DOHH2 (cell line): ENCODE data around the gene AMPD3.

Source experiments
- H3F3A ChIP-seq: fragments of 200-600 bp; sonication (generic), shearing (Covaris generic); 2 replicates; pipeline ENCODE4 v1.6.0; 2016; ENCODE audit warnings: antibody characterized with exemption, mild to moderate bottlenecking; ENCODE audit not compliant: control insufficient read depth, insufficient read depth
- H3K27ac ChIP-seq: fragments of 200-600 bp; sonication (generic); 2 replicates; pipeline ENCODE4 v1.5.1; 2014; ENCODE audit warnings: low read depth, mild to moderate bottlenecking, low read length, moderate library complexity
- H3K27me3 ChIP-seq: fragments of 200-600 bp; sonication (generic); 2 replicates; pipeline ENCODE4 v1.6.1; 2014; ENCODE audit warnings: mild to moderate bottlenecking, low read length, mixed read lengths; ENCODE audit not compliant: control insufficient read depth
- H3K36me3 ChIP-seq: fragments of 200-600 bp; sonication (generic); 2 replicates; pipeline ENCODE4 v1.6.1; 2014; ENCODE audit warnings: mild to moderate bottlenecking, low read length, moderate library complexity, mixed read lengths; ENCODE audit not compliant: control insufficient read depth
- H3K4me1 ChIP-seq: fragments of 200-600 bp; sonication (generic); 2 replicates; pipeline ENCODE4 v1.6.1; 2014; ENCODE audit warnings: mild to moderate bottlenecking, low read length, mixed read lengths; ENCODE audit not compliant: control insufficient read depth
- H3K4me2 ChIP-seq: fragments of 200-600 bp; sonication (generic); 2 replicates; pipeline ENCODE4 v1.6.0; 2014; ENCODE audit warnings: mild to moderate bottlenecking, low read length, moderate library complexity
- H3K4me3 ChIP-seq: fragments of 200-600 bp; sonication (generic); 2 replicates; pipeline ENCODE4 v1.5.1; 2014; ENCODE audit warnings: mild to moderate bottlenecking, low read length, mixed read lengths
- H3K79me2 ChIP-seq: fragments of 200-600 bp; sonication (generic); 2 replicates; pipeline ENCODE4 v1.6.1; 2014; ENCODE audit warnings: mild to moderate bottlenecking, low read length, mixed read lengths; ENCODE audit not compliant: control insufficient read depth
- H3K9me2 ChIP-seq: fragments of 200-600 bp; sonication (generic); replicated peaks from 2 replicates; pipeline ENCODE4 v1.6.1; 2014; ENCODE audit warnings: mild to moderate bottlenecking, low read length, mixed read lengths; ENCODE audit not compliant: control insufficient read depth
- H3K9me3 ChIP-seq: fragments of 200-600 bp; sonication (generic); 2 replicates; pipeline ENCODE4 v1.6.1; 2014; ENCODE audit warnings: antibody characterized with exemption, low read length, mixed read lengths; ENCODE audit not compliant: control insufficient read depth, insufficient read depth
- H4K20me1 ChIP-seq: fragments of 200-600 bp; sonication (generic); 2 replicates; pipeline ENCODE4 v1.6.0; 2014; ENCODE audit warnings: low read depth, mild to moderate bottlenecking, antibody characterized with exemption, low read length, moderate library complexity; ENCODE audit not compliant: control insufficient read depth, insufficient read depth
- EZH2phosphoT487 ChIP-seq: fragments of 200-600 bp; sonication (generic); IDR thresholded peaks from 2 replicates; pipeline ENCODE4 v1.6.1; 2017; ENCODE audit warnings: borderline replicate concordance, mild to moderate bottlenecking, antibody characterized with exemption, low read length, moderate library complexity, mixed read lengths
- TF ChIP-seq, protein P1 (sequence below): fragments of 200-600 bp; sonication (generic); IDR thresholded peaks from one replicate; pipeline ENCODE4 v1.5.1; 2014; ENCODE audit warnings: antibody characterized with exemption, mild to moderate bottlenecking, low read depth, low read length; ENCODE audit not compliant: poor library complexity, severe bottlenecking

Gene AMPD3

DNA sequence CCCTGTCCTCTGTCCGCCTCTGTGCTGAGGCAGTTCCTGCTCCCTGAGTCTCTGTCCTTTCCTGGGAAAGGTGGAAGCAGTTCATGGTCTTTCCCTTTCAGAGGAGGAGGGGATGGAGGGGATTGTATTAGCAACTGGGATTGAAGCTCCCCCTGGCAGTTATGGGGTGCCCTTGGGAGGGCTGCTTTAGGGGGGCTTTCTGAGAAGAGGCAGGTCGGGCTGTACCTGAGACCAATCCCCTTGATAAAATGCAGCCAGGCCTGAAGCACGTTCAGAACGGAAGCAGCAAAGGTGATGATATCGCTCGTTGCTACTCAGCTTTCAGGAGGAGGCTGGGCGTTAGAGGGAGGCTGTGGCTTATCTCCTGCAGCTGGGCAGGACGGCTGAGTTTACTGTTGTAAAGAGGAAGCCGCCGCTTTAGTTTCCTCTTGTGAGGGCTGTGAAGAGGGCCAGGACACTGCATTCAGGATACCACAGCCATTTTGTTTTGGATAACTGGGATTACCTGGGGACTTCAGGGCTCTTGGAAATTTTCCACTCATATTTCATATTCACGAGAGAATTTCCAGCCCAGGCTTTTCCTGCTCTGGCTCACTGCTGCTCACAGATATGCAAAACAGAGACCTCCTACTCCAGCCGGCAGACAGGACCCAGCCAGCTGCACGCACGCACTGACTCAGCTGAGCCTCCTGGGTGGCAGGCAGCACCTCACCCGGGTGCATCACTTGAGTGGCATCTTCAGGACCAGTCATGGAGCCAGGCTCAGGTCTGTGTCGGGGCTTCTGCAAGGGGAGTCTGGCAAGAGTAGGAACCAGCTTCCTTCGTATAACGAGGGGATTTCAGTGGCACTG lies 798 bp downstream of the AMPD3 start:
- Histone ChIP-seq H3K4me2 (peak overlapping the region; percentile 90), H3K9me3 (no peaks in the 10 kb centered on the region), H3K4me1 (peaks cover 85% of the 10 kb centered on the region), H3K79me2 (peaks cover 24% of the 10 kb centered on the region), H3K27me3 (0 out of 2 replicates have a peak, but pooled peaks cover 8% of the 10 kb centered on the region), H3K4me3 (peak overlapping the region; percentile 77), H3F3A (peaks cover 23% of the 10 kb centered on the region), H3K27ac (peak overlapping the region; percentile 90), H3K9me2 (no peaks in the 10 kb centered on the region), H3K36me3 (peaks cover 4% of the 10 kb centered on the region), H4K20me1 (no peaks in the 10 kb centered on the region)
- no peak for TF ChIP-seq EZH2phosphoT487
- TF ChIP-seq, protein P1, sequence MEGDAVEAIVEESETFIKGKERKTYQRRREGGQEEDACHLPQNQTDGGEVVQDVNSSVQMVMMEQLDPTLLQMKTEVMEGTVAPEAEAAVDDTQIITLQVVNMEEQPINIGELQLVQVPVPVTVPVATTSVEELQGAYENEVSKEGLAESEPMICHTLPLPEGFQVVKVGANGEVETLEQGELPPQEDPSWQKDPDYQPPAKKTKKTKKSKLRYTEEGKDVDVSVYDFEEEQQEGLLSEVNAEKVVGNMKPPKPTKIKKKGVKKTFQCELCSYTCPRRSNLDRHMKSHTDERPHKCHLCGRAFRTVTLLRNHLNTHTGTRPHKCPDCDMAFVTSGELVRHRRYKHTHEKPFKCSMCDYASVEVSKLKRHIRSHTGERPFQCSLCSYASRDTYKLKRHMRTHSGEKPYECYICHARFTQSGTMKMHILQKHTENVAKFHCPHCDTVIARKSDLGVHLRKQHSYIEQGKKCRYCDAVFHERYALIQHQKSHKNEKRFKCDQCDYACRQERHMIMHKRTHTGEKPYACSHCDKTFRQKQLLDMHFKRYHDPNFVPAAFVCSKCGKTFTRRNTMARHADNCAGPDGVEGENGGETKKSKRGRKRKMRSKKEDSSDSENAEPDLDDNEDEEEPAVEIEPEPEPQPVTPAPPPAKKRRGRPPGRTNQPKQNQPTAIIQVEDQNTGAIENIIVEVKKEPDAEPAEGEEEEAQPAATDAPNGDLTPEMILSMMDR: no peak

DNA sequence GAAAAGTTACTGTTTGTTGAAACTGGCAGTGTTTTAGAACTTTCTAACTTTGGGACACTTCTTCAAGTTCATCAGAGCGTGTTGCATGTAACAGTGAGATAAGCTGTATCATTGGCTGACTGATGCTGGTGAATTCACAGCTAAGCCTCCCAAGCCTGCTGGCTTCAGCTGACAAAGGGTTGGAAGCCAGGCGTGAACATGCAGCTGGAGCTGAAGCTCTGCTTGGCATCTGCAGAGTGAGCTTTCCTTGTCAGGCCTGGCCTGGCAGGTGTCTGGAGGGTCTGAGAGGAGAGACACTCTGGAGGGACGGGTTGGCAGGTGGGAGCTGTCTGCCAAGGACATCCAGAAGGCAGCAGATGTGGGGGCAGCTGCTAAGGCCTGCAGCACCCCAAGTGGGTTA lies 1.5 kb downstream of the AMPD3 start:
- Histone ChIP-seq H3K9me3 (no peaks in the 10 kb centered on the region), H3K4me2 (peak overlapping the region; percentile 90)

DNA sequence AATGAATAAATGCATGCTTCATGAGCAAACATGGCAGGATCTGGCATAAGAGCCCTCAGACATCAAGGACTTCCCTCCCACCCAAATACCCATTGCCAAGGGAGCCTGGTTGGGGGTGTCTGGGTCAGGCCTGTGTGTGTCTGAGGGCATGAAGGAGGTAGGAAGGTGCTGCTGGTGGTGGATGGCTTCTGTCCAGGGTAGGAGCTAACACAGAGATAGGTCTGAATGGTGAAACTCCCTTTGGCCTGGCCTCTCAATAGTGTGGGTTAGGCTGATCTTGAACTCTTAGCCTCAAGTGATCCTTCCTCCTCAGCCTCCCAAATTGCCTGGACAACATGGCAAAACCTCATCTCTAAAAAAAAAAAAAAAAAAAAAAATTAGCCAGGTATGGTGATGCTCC lies 2.8 kb downstream of the AMPD3 start:
- peaks cover 24% of the 10 kb centered on the region for H3K79me2 ChIP-seq
- peaks cover 22% of the 10 kb centered on the region for H3K36me3 ChIP-seq
- no peaks in the 10 kb centered on the region for H3K9me2 ChIP-seq
- H3K4me3 ChIP-seq: peak overlapping the region; percentile 77
- H3K4me2 ChIP-seq: peak overlapping the region; percentile 90
- no peaks in the 10 kb centered on the region for H3K9me3 ChIP-seq
- no peaks in the 10 kb centered on the region for H4K20me1 ChIP-seq
- no peaks in the 10 kb centered on the region for H3K27me3 ChIP-seq
- peak overlapping the region; percentile 90; the same call in 1 of the 2 replicates for H3K27ac ChIP-seq
- TF ChIP-seq EZH2phosphoT487: no peak
- TF ChIP-seq, protein P1: no peak
- H3F3A ChIP-seq: peaks cover 23% of the 10 kb centered on the region
- H3K4me1 ChIP-seq: peaks cover 72% of the 10 kb centered on the region

More for the DNA sequence above, 1.5 kb downstream of the AMPD3 start:
- Histone ChIP-seq H4K20me1 (no peaks in the 10 kb centered on the region), H3F3A (peaks cover 23% of the 10 kb centered on the region), H3K4me3 (peak overlapping the region; percentile 77), H3K9me2 (no peaks in the 10 kb centered on the region), H3K27me3 (0 out of 2 replicates have a peak, but pooled peaks cover 1% of the 10 kb centered on the region), H3K27ac (peak overlapping the region; percentile 90), H3K36me3 (peaks cover 8% of the 10 kb centered on the region), H3K79me2 (peaks cover 24% of the 10 kb centered on the region), H3K4me1 (peaks cover 81% of the 10 kb centered on the region)
- no peak for TF ChIP-seq EZH2phosphoT487
- TF ChIP-seq, protein P1: no peak
